ENCODE results near the gene GRM3.

GRM3 gene

DNA sequence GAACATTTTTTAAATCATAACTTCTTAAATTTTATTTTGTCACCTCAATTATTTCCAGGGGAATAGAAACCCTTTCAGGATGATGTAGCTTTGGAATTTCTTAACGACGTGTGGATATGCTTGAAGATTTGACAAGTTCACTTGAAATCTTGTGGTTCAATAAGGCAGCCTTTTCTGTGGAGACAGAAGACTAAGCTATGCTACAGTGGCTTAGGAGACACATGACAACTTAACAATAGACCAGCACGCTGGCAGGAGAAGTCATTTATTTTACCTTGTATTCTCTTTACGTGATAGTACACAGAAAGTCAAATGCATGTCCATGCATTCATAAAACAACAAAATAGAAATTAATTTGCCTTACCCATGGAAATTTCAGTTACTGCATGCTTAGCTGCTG lies 181.6 kb downstream of the GRM3 start:
- no peaks in the 10 kb centered on the region for H3K36me3 Mint-ChIP-seq (ENCODE audit: insufficient read depth)
- DNase-seq (ENCODE audit: low spot score in 2 of 2) = no peak
- no peaks in the 10 kb centered on the region for H3K4me1 Mint-ChIP-seq
- no peak overlapping the region for H3K4me3 Mint-ChIP-seq
- no peaks in the 10 kb centered on the region for H3K9me3 Mint-ChIP-seq
- ATAC-seq (replicated peaks; ENCODE audit: extremely low read depth, poor library complexity, severe bottlenecking) = no peak
- H3K27ac Mint-ChIP-seq (ENCODE audit: low read depth) = no peak overlapping the region
- no peaks in the 10 kb centered on the region for H3K27me3 Mint-ChIP-seq

DNA sequence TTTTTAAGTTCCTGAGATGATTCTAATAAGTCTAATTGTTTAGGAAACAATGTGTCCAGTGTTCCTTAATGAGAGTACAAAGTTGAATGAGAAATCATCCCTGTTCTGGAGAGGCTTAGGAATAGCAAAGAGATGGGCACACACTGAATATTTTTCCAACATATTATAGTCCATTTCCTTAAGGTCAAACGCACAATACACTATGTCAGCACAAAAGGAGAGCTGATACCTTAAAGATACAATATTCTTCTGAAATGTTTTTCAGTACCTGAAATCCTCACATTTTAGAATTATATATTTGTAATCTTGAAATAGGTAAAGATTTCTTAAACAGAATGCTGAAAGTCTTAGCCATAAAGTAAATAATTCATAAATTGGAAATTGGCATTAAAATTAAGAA lies 183.2 kb downstream of the GRM3 start:
- H3K4me1 Mint-ChIP-seq = no peaks in the 10 kb centered on the region

DNA sequence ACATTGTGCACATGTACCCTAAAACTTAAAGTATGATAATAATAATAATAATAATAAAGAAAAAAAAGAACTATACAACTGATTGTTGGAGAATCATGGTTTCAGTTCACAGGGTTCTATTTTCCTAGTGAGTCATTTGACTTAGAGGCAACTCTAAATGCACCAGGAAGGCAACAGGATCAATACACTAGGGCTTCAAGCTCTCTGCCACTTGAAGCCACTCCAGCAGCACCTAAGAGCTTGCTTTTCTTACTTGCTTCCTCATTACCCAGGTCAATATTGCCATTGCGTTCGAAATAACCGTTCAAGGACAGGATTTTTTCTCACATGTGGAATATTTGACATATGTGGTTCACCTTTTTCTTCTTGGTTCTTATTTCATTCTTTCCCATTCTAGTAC lies 189.7 kb downstream of the GRM3 start:
- DNase-seq (ENCODE audit: low spot score in 2 of 2) = no peak
- H3K27me3 Mint-ChIP-seq = no peaks in the 10 kb centered on the region
- H3K36me3 Mint-ChIP-seq (ENCODE audit: insufficient read depth) = no peaks in the 10 kb centered on the region
- H3K27ac Mint-ChIP-seq (ENCODE audit: low read depth) = no peak overlapping the region
- no peaks in the 10 kb centered on the region for H3K4me1 Mint-ChIP-seq
- no peak for ATAC-seq (replicated peaks; ENCODE audit: extremely low read depth, poor library complexity, severe bottlenecking)
- H3K9me3 Mint-ChIP-seq = no peaks in the 10 kb centered on the region
- H3K4me3 Mint-ChIP-seq = no peak overlapping the region

More for the DNA sequence above, 183.2 kb downstream of the GRM3 start:
- Mint-ChIP-seq H3K27me3 (no peaks in the 10 kb centered on the region), H3K4me3 (no peak overlapping the region), H3K36me3 (ENCODE audit: insufficient read depth) (no peaks in the 10 kb centered on the region), H3K9me3 (no peaks in the 10 kb centered on the region), H3K27ac (ENCODE audit: low read depth) (no peak overlapping the region)
- ATAC-seq (replicated peaks; ENCODE audit: extremely low read depth, poor library complexity, severe bottlenecking) (no peak), DNase-seq (ENCODE audit: low spot score in 2 of 2) (no peak)

DNA sequence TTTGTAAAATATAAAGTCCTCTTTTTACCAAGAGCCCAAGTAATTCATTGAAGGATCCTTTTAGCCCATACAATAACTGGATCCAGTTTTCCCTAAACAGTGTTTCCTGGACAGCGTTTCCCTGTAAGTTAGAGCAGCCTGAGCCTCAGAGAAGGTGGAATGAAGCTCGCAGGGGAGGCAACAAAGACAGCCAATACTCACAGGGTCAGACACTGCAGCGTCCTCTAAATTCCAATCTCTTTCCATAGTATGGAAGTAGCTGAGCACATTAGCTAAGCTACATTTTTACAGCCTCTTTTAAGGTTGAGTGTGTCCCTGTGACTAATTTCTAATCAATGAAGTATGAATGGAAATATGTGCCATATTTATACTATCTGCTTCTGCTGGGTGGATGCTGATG lies 193.5 kb downstream of the GRM3 start:
- H3K27me3 Mint-ChIP-seq = no peaks in the 10 kb centered on the region
- no peaks in the 10 kb centered on the region for H3K4me1 Mint-ChIP-seq
- no peak overlapping the region for H3K27ac Mint-ChIP-seq (ENCODE audit: low read depth)
- H3K36me3 Mint-ChIP-seq (ENCODE audit: insufficient read depth) = no peaks in the 10 kb centered on the region
- H3K4me3 Mint-ChIP-seq = no peak overlapping the region
- ATAC-seq (replicated peaks; ENCODE audit: extremely low read depth, poor library complexity, severe bottlenecking) = no peak
- H3K9me3 Mint-ChIP-seq = peaks cover 5% of the 10 kb centered on the region
- no peak for DNase-seq (ENCODE audit: low spot score in 2 of 2)

DNA sequence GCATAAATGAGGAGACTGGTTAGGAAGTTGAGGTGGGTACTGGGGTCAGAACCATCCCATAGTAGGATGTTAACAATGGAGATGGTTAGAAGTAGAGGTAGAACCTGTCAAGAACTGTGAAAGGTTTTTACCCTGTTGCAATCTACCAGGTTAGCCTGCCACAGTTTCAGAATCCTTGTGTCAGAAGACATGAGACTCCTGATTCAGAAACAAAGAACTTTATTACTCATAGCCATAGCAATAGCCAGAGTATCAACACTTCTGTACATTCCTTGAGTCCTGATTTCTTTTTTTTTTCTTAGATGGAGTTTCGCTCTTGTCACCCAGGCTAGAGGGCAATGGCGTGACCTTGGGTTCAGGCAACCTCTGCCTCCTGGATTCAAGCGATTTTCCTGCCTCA lies 200.9 kb downstream of the GRM3 start:
- Mint-ChIP-seq H3K27ac (ENCODE audit: low read depth) (no peak overlapping the region), H3K27me3 (no peaks in the 10 kb centered on the region), H3K4me3 (no peak overlapping the region), H3K9me3 (peaks cover 4% of the 10 kb centered on the region), H3K36me3 (ENCODE audit: insufficient read depth) (no peaks in the 10 kb centered on the region), H3K4me1 (no peaks in the 10 kb centered on the region)
- ATAC-seq (replicated peaks; ENCODE audit: extremely low read depth, poor library complexity, severe bottlenecking) (no peak), DNase-seq (ENCODE audit: low spot score in 2 of 2) (no peak)

DNA sequence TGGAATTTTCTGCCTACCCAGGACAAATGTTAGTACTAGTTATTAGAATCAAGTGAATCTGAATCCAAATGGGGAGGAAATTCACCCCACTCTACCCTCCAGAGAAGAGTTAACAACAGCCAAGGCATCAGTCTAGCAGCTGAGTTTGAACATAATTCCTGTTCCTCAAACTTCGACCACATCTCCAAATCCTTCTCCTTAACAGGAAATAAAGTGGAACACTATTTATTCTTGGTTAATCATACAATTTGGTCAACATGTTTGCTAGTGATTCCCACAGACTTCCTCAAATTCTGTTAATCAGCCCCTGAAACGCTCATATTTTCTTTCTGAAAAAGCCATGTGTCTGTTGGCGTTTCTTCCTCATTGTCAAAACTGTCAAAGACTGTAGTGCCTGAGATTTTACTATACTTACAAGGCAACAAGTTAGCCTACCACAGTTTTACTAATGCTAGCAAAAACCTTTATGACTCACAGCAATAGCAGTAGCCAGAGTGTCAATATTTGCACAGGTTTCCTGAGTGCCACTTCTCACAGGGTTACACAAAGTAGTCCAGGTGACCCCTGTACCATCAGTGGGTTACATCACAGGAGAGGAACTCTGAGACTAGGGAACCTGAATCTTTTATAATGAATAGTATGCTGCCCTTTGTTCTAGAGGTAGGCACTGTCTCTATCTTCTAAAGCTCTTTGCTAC lies 202.9 kb downstream of the GRM3 start:
- DNase-seq (ENCODE audit: low spot score in 2 of 2) = no peak
- Mint-ChIP-seq H3K4me3 (no peak overlapping the region), H3K27ac (ENCODE audit: low read depth) (no peak overlapping the region), H3K4me1 (no peaks in the 10 kb centered on the region), H3K9me3 (no peaks in the 10 kb centered on the region), H3K36me3 (ENCODE audit: insufficient read depth) (no peaks in the 10 kb centered on the region), H3K27me3 (no peaks in the 10 kb centered on the region)
- no peak for ATAC-seq (replicated peaks; ENCODE audit: extremely low read depth, poor library complexity, severe bottlenecking)

DNA sequence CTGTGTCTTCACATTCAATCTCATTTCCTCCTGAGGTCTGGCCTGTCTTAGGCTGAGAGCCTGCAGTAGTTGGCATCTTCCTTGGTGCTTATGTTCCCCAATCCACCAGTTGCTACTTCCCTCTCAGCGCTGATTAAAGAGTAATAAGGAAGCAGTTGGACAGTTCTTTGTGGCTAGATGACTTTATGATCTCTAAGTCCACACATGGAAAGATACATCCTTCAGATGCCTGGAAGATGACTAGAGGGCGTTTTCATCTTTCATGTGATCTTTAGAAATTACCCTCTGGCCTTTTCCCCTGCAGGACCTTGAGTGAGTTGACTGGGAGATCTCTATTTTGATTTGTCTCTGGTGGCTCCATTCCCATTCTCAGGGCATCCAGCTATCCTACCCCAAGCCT lies 204.5 kb downstream of the GRM3 start:
- ATAC-seq (replicated peaks; ENCODE audit: extremely low read depth, poor library complexity, severe bottlenecking) (no peak), DNase-seq (ENCODE audit: low spot score in 2 of 2) (no peak)
- Mint-ChIP-seq H3K9me3 (no peaks in the 10 kb centered on the region), H3K27me3 (no peaks in the 10 kb centered on the region), H3K27ac (ENCODE audit: low read depth) (no peak overlapping the region), H3K36me3 (ENCODE audit: insufficient read depth) (no peaks in the 10 kb centered on the region), H3K4me3 (no peak overlapping the region), H3K4me1 (no peaks in the 10 kb centered on the region)

DNA sequence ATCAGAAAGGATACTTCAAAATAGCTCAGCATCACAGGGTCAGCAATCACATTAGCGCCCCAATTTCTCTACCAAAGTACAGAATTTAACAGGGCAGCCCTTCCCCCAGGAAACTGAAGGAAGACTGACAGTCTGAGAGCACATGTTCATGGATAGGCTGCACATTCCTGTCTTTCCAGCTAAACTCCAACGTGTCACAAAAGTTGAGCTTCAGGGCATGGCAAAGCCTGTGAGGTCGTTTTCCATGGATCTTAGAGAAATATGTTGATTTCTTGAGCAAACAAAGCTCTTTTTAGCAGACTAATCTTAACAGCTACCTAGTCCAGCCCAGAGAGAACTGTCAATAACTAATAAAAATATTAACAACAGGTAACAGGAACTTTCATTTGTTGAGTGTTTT lies 207.9 kb downstream of the GRM3 start:
- H3K9me3 Mint-ChIP-seq = no peaks in the 10 kb centered on the region
- H3K27ac Mint-ChIP-seq (ENCODE audit: low read depth) = no peak overlapping the region
- H3K4me1 Mint-ChIP-seq = no peaks in the 10 kb centered on the region
- no peaks in the 10 kb centered on the region for H3K27me3 Mint-ChIP-seq
- no peak overlapping the region for H3K4me3 Mint-ChIP-seq
- H3K36me3 Mint-ChIP-seq (ENCODE audit: insufficient read depth) = no peaks in the 10 kb centered on the region
- ATAC-seq (replicated peaks; ENCODE audit: extremely low read depth, poor library complexity, severe bottlenecking) (no peak), DNase-seq (ENCODE audit: low spot score in 2 of 2) (no peak)

DNA sequence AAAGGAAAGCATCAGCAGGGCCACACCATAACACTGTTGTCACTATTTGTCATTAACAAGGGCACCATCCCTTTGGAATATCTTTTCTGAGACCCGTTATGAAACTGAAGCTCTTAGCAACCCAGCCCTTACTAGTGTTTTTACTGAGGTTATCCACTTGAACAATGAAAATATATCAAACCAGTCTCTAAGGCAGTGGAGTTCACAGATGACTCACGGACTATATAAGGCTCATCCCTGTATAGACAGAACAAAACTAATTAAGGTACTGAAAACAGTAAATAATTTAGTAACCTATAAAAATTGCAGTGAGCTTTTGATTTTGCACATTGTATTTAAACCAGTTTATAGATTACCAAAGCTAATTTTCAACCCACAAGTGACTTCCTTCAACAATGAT lies 219.7 kb downstream of the GRM3 start:
- Mint-ChIP-seq H3K36me3 (ENCODE audit: insufficient read depth) (no peaks in the 10 kb centered on the region), H3K27me3 (no peaks in the 10 kb centered on the region), H3K27ac (ENCODE audit: low read depth) (no peak overlapping the region), H3K4me3 (no peak overlapping the region), H3K4me1 (no peaks in the 10 kb centered on the region), H3K9me3 (no peaks in the 10 kb centered on the region)
- ATAC-seq (replicated peaks; ENCODE audit: extremely low read depth, poor library complexity, severe bottlenecking) (no peak), DNase-seq (ENCODE audit: low spot score in 2 of 2) (no peak)

DNA sequence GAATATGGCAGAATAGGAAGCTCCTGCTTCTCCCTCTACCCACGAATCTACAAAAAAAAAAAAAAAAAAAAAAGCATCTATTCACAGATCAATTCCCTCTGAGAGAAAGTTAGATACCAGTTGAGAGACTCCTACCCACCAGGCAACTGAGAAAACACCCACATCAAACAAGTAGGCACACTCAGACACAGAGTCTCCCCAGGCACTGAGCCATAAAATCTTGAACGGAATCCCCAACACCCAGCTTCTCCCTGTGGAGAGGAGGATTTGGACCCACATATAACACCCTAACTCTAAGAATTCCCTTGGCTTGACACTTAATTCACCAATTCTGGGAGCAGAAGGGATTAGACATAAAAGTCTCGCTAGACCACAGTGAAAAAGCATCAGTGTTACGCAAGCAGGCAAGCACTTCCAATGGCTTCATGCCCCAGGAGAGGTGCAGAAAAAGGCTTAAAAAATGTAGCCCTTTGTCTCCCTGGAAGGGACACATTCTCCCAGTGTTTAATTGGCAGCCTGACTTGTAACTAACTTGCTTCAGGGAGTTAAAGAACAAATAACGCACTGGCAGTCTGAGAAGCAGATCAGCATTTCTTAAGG lies 223.6 kb downstream of the GRM3 start:
- no peak overlapping the region for H3K4me3 Mint-ChIP-seq
- no peaks in the 10 kb centered on the region for H3K4me1 Mint-ChIP-seq
- H3K27ac Mint-ChIP-seq (ENCODE audit: low read depth) = no peak overlapping the region
- ATAC-seq (replicated peaks; ENCODE audit: extremely low read depth, poor library complexity, severe bottlenecking) (no peak), DNase-seq (ENCODE audit: low spot score in 2 of 2) (no peak)
- H3K27me3 Mint-ChIP-seq = no peaks in the 10 kb centered on the region
- peaks cover 2% of the 10 kb centered on the region for H3K36me3 Mint-ChIP-seq (ENCODE audit: insufficient read depth)
- H3K9me3 Mint-ChIP-seq = peaks cover 6% of the 10 kb centered on the region

DNA sequence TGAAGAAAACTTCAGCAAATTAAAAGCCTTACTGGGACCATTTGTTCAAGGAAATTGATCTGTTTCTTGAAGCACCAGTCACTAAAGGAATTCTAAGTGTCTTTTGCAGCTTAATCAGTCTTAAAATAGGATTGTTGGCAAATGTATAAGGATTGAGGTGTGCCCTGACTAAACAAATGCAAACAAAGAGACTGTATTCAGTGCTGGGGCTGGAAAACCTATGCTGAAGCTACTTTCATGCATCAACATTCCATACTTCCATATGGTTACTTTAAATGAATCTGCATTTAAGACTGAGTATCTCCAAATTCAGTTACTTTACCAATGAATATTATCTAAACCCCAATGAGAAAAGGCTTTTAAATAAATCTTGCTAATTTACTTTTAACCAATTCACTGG lies 232.4 kb downstream of the GRM3 start:
- Mint-ChIP-seq H3K27me3 (no peaks in the 10 kb centered on the region), H3K27ac (ENCODE audit: low read depth) (no peak overlapping the region), H3K36me3 (ENCODE audit: insufficient read depth) (no peaks in the 10 kb centered on the region), H3K4me1 (no peaks in the 10 kb centered on the region), H3K4me3 (no peak overlapping the region), H3K9me3 (no peaks in the 10 kb centered on the region)
- ATAC-seq (replicated peaks; ENCODE audit: extremely low read depth, poor library complexity, severe bottlenecking) = no peak
- no peak for DNase-seq (ENCODE audit: low spot score in 2 of 2)

DNA sequence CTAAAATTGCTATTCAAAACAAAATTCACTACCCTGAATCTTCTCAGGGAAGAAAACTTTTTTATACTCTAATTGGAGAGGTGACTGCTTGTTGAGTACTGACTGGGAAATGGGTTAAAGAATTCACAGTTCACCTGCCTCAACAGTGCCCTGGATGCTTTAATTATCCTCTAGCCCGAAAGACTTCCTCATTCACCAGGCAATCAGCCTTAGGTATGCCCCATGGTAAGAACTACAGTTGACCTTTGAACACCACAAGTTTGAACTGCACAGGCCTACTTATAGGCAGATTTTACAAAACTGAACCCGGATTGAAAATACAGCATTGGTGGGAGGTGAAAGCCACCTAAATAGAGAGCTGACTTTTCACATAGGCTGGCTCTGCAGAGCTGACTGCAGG lies 240.4 kb downstream of the GRM3 start:
- Mint-ChIP-seq H3K9me3 (no peaks in the 10 kb centered on the region), H3K27ac (ENCODE audit: low read depth) (no peak overlapping the region), H3K27me3 (no peaks in the 10 kb centered on the region), H3K36me3 (ENCODE audit: insufficient read depth) (peaks cover 4% of the 10 kb centered on the region), H3K4me1 (no peaks in the 10 kb centered on the region), H3K4me3 (no peak overlapping the region)
- ATAC-seq (replicated peaks; ENCODE audit: extremely low read depth, poor library complexity, severe bottlenecking) (no peak), DNase-seq (ENCODE audit: low spot score in 2 of 2) (no peak)

DNA sequence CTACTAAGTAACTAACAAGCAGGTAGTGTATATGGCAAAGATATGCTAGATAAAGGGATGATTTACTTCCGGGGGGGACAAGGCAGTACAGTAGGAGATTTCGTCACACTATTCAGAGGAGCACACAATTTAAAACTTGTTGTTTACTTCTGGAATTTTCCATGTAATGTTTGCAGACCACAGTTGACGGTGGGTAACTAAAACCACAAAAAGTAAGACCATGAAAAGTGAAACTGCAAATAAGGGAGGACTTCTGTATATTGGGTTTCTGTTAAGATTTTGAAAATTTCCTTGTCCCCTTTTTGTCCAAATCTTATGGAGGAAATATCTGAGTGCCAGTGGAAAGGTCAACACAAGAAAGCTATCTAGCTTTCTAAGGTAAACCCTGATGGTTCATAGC lies 245.8 kb downstream of the GRM3 start:
- Mint-ChIP-seq H3K36me3 (ENCODE audit: insufficient read depth) (peaks cover 6% of the 10 kb centered on the region), H3K4me3 (no peak overlapping the region), H3K4me1 (no peaks in the 10 kb centered on the region), H3K9me3 (no peaks in the 10 kb centered on the region), H3K27me3 (no peaks in the 10 kb centered on the region), H3K27ac (ENCODE audit: low read depth) (no peak overlapping the region)
- no peak for ATAC-seq (replicated peaks; ENCODE audit: extremely low read depth, poor library complexity, severe bottlenecking)
- no peak for DNase-seq (ENCODE audit: low spot score in 2 of 2)

All from central memory CD8-positive, alpha-beta T cell (primary cell).